Spleen (tissue), 11 donors: ENCODE results near the gene C14orf132. TPM values are rescaled to one million over a fixed set of nuclear protein-coding genes. Genes with fewer than 3 reads are reported as not detected.
A peak's percentile ranks its signal among the peaks of the same experiment; 100 is the strongest.

Source experiments
- DNase-seq: peaks from one replicate; pipeline ENCODE4 v3.0.0-alpha.2; 2020
- H3K27ac ChIP-seq, 8 donors: fragments of 200-600 bp; sonication (generic) in 7 of 8; 1 replicate in 4 of 8; 2 replicates in 4 of 8; pipeline versions ENCODE4 v1.5.0 to v1.8.0; 2016 to 2021; ENCODE audit warnings: inconsistent platforms in 4 of 8, mild to moderate bottlenecking in 4 of 8, moderate library complexity in 1 of 8
- H3K27me3 ChIP-seq, 7 donors: fragments of 200-600 bp; sonication (generic) in 6 of 7; replicated peaks in 1 of 7; 1 replicate in 4 of 7; 2 replicates in 3 of 7; pipeline versions ENCODE4 v1.5.0 to v1.8.0; 2016 to 2021; ENCODE audit warnings: inconsistent platforms in 3 of 7, mild to moderate bottlenecking in 1 of 7
- H3K36me3 ChIP-seq, 6 donors: fragments of 200-600 bp; sonication (generic) in 5 of 6; 1 replicate in 4 of 6; 2 replicates in 2 of 6; pipeline versions ENCODE4 v1.5.0 to v1.8.0; 2016 to 2021; ENCODE audit warnings: inconsistent platforms in 2 of 6
- H3K4me1 ChIP-seq, 6 donors: fragments of 200-600 bp; sonication (generic) in 5 of 6; 1 replicate in 3 of 6; 2 replicates in 3 of 6; pipeline versions ENCODE4 v1.5.0 to v1.8.0; 2016 to 2021; ENCODE audit warnings: inconsistent platforms in 3 of 6
- H3K4me3 ChIP-seq, 8 donors: fragments of 200-600 bp; sonication (generic) in 7 of 8; 1 replicate in 4 of 8; 2 replicates in 4 of 8; pipeline versions ENCODE4 v1.5.0 to v1.8.0; 2016 to 2021; ENCODE audit warnings: inconsistent platforms in 4 of 8, mild to moderate bottlenecking in 4 of 8, moderate library complexity in 2 of 8
- H3K9me3 ChIP-seq, 8 donors: fragments of 200-600 bp; sonication (generic) in 7 of 8; 1 replicate in 4 of 8; 2 replicates in 4 of 8; pipeline versions ENCODE4 v1.5.0 to v1.8.0; 2016 to 2021; ENCODE audit warnings: inconsistent platforms in 4 of 8
- POLR2A ChIP-seq, 3 donors: fragments of 450-650 bp; IDR thresholded peaks; one replicate each; pipeline ENCODE4 v1.5.1; 2017; ENCODE audit warnings: antibody characterized with exemption in 3 of 3, mild to moderate bottlenecking in 1 of 3
- POLR2AphosphoS5 ChIP-seq, 3 donors: sonication (generic); formaldehyde crosslinking; IDR thresholded peaks; one replicate each; pipeline ENCODE4 v1.5.1; 2017; ENCODE audit warnings: antibody characterized with exemption in 3 of 3
- WGBS, 5 donors: extraction: QIAGEN DNeasy Blood & Tissue Kit in 3 of 5; methylation state at CpG; one replicate each; pipeline versions ENCODE4 v1.1.5 to v1.1.7; 2013 to 2018; 5-methylcytosine and 5-hydroxymethylcytosine counted together
- intact Hi-C: fragments of 100-400 bp; cut with DNase I; formaldehyde crosslinking; loops from one replicate; pipeline ENCODE4 v1.15.0; 2023; ENCODE audit warnings: low total_unique reads
- polyA plus RNA-seq, 3 donors: library from polyadenylated mRNA; stranded (reverse); fragments of 200-250 nt; gene quantifications; one replicate each; pipeline ENCODE4 v1.2.1, GENCODE V29; 2013
- total RNA-seq, 7 donors: library from RNA; depleted of rRNA in 3 of 7; stranded (reverse); fragments of >200 nt in 3 of 7; fragmentation: NEBNext Ultra II Directional in 4 of 7; extraction: Animal tissue kit (Norgen Biotek cat#: 25700) in 4 of 7; gene quantifications; one replicate each; pipeline versions ENCODE4 v1.1.0 to v1.2.1, GENCODE V29; 2016 to 2021
- TF ChIP-seq, protein P1 (sequence below), 11 experiments: fragments of 200-600 bp in 7 of 11; fragments of 450-650 bp in 4 of 11; sonication (generic) in 4 of 11; IDR thresholded peaks in 8 of 11; conservative IDR thresholded peaks in 3 of 11; 1 replicate in 7 of 11; 2 replicates in 4 of 11; pipeline versions ENCODE4 v1.4.0 to v1.8.0; 2016 to 2021; ENCODE audit warnings: antibody characterized with exemption in 11 of 11, inconsistent platforms in 4 of 11, mild to moderate bottlenecking in 1 of 11
- donor health status: healthy with polysubstance abuse.
- donor health status: DM: no; HTN: no; CAD: no; lungs with moderate emphysema.
- donor health status: DM: no; HTN: no; CAD: no.
- donor health status: Bipolar disorder and iron deficiency.
- donor health status: healthy.
- donor health status: DM: no; HTN: no; CAD: no.
- donor health status: DM: yes; HTN: yes; CAD: no.

C14orf132 gene
- total and polyA plus RNA-seq, 10 donors, result 1.8 to 16.4 (median 7.8) TPM

DNA sequence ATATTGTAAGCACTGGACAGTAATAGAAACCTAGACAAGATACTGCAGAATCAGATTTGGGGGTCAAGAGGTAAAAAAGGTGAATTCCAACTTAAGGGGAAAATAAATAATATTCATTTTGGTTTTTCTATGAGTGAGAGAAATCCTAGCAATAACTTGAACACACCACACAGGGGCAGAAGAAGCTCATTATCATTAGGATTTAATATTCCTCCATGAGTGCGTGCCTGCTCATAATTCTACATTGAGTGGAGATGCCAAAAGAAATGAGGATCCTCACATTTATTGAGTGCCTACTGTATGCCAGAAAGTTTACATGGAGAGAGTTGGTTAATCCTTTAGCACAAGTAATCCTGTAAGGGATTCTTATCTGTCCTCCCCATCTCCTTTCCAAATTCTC is 40.5 kb upstream of the C14orf132 start:
- TF ChIP-seq, protein P1, sequence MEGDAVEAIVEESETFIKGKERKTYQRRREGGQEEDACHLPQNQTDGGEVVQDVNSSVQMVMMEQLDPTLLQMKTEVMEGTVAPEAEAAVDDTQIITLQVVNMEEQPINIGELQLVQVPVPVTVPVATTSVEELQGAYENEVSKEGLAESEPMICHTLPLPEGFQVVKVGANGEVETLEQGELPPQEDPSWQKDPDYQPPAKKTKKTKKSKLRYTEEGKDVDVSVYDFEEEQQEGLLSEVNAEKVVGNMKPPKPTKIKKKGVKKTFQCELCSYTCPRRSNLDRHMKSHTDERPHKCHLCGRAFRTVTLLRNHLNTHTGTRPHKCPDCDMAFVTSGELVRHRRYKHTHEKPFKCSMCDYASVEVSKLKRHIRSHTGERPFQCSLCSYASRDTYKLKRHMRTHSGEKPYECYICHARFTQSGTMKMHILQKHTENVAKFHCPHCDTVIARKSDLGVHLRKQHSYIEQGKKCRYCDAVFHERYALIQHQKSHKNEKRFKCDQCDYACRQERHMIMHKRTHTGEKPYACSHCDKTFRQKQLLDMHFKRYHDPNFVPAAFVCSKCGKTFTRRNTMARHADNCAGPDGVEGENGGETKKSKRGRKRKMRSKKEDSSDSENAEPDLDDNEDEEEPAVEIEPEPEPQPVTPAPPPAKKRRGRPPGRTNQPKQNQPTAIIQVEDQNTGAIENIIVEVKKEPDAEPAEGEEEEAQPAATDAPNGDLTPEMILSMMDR (IDR thresholded peaks at IDR 0.05 in 8 of 11, conservative IDR thresholded peaks at IDR 0.05 in 3 of 11), result peak in 3 of 11 experiments; percentile 16 to 27 (median 17)
- no peak for TF ChIP-seq POLR2A (IDR thresholded peaks at IDR 0.05)
- H3K9me3 ChIP-seq, result peaks cover 0 to 9% (median 5%) of the 10 kb centered on the region in 8 donors
- H3K27me3 ChIP-seq, result peaks cover 0 to 57% (median 8%) of the 10 kb centered on the region in 7 donors
- intact Hi-C loops, result loop anchor here (10.0 kb wide), 1 partner anchor 224 kb away; no protein-coding TSS in a partner anchor
- H3K36me3 ChIP-seq, result no peaks in the 10 kb centered on the region
- DNase-seq, result no peak
- no peak overlapping the region for H3K4me3 ChIP-seq
- no peak overlapping the region for H3K27ac ChIP-seq
- no peaks in the 10 kb centered on the region for H3K4me1 ChIP-seq
- WGBS, 5 donors, result 44 to 69% (median 46%) methylated on average over 1 of the region's 1 CpG

DNA sequence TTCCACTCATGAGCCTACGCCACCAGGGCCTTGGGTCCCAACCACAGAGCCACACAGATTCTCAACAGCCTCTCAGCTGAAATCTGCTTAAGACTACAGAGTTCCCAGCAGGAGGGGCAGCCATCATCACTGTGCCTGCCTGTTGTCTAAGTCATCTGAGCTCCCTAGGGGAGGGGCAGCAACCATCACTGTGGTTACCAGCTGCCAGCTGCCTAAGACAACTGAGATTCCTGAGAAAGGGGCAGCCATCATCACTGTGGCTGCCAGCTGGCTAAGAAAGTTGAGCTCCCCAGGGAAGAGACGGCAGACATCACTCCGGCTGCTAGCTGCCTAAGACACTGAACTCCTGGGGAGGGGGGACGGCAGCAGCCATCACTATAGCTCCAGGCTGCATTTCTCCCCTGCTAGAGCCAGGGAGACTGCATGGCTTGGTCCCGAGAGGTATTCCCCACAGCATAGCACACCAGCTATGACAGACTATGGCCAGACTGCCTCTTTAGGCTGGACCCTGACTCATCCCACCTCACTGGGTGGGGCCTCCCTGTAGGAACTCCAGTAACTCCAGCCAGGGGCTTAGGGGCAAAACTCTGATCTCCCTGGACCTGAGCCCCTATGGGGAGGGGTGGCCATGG is 37.2 kb upstream of the C14orf132 start:
- peaks cover 0 to 20% (median 16%) of the 10 kb centered on the region in 8 donors for H3K9me3 ChIP-seq
- H3K36me3 ChIP-seq, result no peaks in the 10 kb centered on the region
- 69 to 96% (median 79%) methylated on average over 1 to 5 of the region's 5 CpGs for WGBS, 5 donors
- H3K27ac ChIP-seq, result no peak overlapping the region
- H3K4me3 ChIP-seq, result no peak overlapping the region
- H3K27me3 ChIP-seq, result peaks cover 0 to 51% (median 8%) of the 10 kb centered on the region in 7 donors
- H3K4me1 ChIP-seq, result no peaks in the 10 kb centered on the region
- intact Hi-C loops, result no loop called here
- DNase-seq, result no peak
- TF ChIP-seq POLR2AphosphoS5 (IDR thresholded peaks at IDR 0.05), result no peak
- no peak for TF ChIP-seq POLR2A (IDR thresholded peaks at IDR 0.05)
- TF ChIP-seq, protein P1 (IDR thresholded peaks at IDR 0.05 in 8 of 11, conservative IDR thresholded peaks at IDR 0.05 in 3 of 11), result no peak

DNA sequence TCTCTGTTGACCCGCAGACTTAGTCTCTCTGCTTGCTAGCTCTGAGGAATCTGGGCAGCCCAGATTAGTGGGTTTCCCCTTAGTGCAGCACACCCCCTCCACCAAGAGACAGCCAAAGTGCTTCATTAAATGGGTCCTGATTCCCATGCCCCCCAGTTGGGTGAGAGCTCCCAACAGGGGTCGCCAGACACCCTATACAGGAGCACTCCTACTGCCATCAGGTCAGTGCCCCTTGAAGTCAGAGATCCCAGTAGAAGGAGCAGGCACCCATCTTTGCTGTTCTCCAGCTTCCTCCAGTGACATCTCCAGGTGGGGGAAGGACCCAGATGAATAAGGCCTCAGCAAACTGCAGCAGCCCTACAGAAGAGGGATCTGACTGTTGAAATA is 36.7 kb upstream of the C14orf132 start:
- WGBS, 5 donors, result 49 to 100% (median 64%) methylated on average over 1 to 2 of the region's 2 CpGs
- H3K4me3 ChIP-seq, result no peak overlapping the region
- no peaks in the 10 kb centered on the region for H3K4me1 ChIP-seq
- no peak for DNase-seq
- no peak for TF ChIP-seq POLR2AphosphoS5 (IDR thresholded peaks at IDR 0.05)
- TF ChIP-seq, protein P1 (IDR thresholded peaks at IDR 0.05 in 8 of 11, conservative IDR thresholded peaks at IDR 0.05 in 3 of 11), result no peak
- H3K36me3 ChIP-seq, result no peaks in the 10 kb centered on the region
- peaks cover 0 to 20% (median 16%) of the 10 kb centered on the region in 8 donors for H3K9me3 ChIP-seq
- no peak overlapping the region for H3K27ac ChIP-seq
- intact Hi-C loops, result no loop called here
- H3K27me3 ChIP-seq, result peaks cover 0 to 46% (median 8%) of the 10 kb centered on the region in 7 donors

DNA sequence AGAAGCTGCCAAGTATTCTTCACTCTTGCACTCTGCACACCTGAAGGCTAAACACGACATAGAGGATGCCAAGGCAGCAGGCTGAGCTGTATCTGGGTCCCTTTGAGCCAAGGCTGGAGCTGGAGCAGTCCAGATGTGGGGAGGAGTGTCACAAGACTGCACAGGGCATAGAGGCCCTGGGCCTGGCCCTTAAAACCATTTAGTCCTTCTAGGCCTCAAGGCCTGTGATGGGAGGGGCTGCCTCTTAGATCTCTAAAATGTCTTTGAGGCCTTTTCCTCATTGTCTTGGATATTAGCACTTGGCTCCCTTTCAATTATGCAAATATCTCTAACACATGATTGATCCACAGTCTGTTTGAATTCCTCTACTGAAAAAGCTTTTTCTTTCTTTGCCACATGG is 28.0 kb upstream of the C14orf132 start:
- H3K4me1 ChIP-seq, result no peaks in the 10 kb centered on the region
- intact Hi-C loops, result no loop called here
- H3K27me3 ChIP-seq, result no peaks in the 10 kb centered on the region
- no peaks in the 10 kb centered on the region for H3K36me3 ChIP-seq
- TF ChIP-seq POLR2AphosphoS5 (IDR thresholded peaks at IDR 0.05), result no peak
- TF ChIP-seq, protein P1 (IDR thresholded peaks at IDR 0.05 in 8 of 11, conservative IDR thresholded peaks at IDR 0.05 in 3 of 11), result no peak
- TF ChIP-seq POLR2A (IDR thresholded peaks at IDR 0.05), result no peak
- H3K4me3 ChIP-seq, result no peak overlapping the region
- no peak for DNase-seq
- no peak overlapping the region for H3K27ac ChIP-seq
- H3K9me3 ChIP-seq, result peaks cover 9 to 26% (median 21%) of the 10 kb centered on the region in 8 donors
- 43 to 62% (median 59%) methylated on average over 1 of the region's 1 CpG; no CpG with 5 or more reads in 1 of the 5 donors for WGBS, 5 donors
